HCT116 (cell line): ENCODE results near the gene TSPAN6.

Source experiments
- EZH2 ChIP-seq: fragments of 200-600 bp; sonication (generic); IDR thresholded peaks from 2 replicates; pipeline ENCODE4 v1.6.1; 2017; ENCODE audit warnings: antibody characterized with exemption, mixed run types
- FOSL1 ChIP-seq: IDR thresholded peaks from 2 replicates; pipeline ENCODE4 v1.6.1; 2012; ENCODE audit warnings: low read depth
- POLR2A ChIP-seq: IDR thresholded peaks from 2 replicates; pipeline ENCODE4 v1.7.0; 2011; ENCODE audit warnings: borderline replicate concordance; ENCODE audit not compliant: insufficient read depth, insufficient read length; ENCODE audit errors: extremely low read depth
- POLR2AphosphoS5 ChIP-seq: IDR thresholded peaks from 2 replicates; pipeline ENCODE4 v1.6.1; 2011; ENCODE audit warnings: mild to moderate bottlenecking, low read depth, low read length, moderate library complexity
- RAD21 ChIP-seq: IDR thresholded peaks from 2 replicates; pipeline ENCODE4 v1.6.1; 2012; ENCODE audit warnings: low read depth, mild to moderate bottlenecking
- SP1 ChIP-seq: IDR thresholded peaks from 2 replicates; pipeline ENCODE4 v1.6.1; 2012; ENCODE audit warnings: low read depth
- SRF ChIP-seq: IDR thresholded peaks from 2 replicates; pipeline ENCODE4 v1.6.1; 2012; ENCODE audit warnings: low read depth
- TCF7L2 ChIP-seq: IDR thresholded peaks from 2 replicates; pipeline ENCODE4 v1.7.0; 2011; ENCODE audit warnings: borderline replicate concordance, inconsistent platforms; ENCODE audit not compliant: insufficient read depth, insufficient read length; ENCODE audit errors: extremely low read depth
- YY1 ChIP-seq: IDR thresholded peaks from 2 replicates; pipeline ENCODE4 v1.6.1; 2011; ENCODE audit warnings: low read length, low read depth, moderate library complexity, mild to moderate bottlenecking; ENCODE audit not compliant: insufficient replicate concordance; ENCODE audit errors: extremely low read depth
- ZFX ChIP-seq: fragments of 450-650 bp; IDR thresholded peaks from 2 replicates; pipeline ENCODE4 v1.6.1; 2017
- ZNF274 ChIP-seq: fragments of 200-500 bp; sonication (Bioruptor generic); IDR thresholded peaks from 2 replicates; pipeline ENCODE4 v1.6.1; 2014; ENCODE audit warnings: mild to moderate bottlenecking, low read depth, low read length, inconsistent platforms
- TF ChIP-seq, protein P1 (sequence below), 3 experiments: fragments of 200-600 bp in 1 of 3; sonication (generic) in 1 of 3; IDR thresholded peaks in 2 of 3; conservative IDR thresholded peaks in 1 of 3; 2 replicates each; pipeline ENCODE4 v1.5.1; 2012 to 2017; ENCODE audit warnings: low read depth in 2 of 3, low read length in 2 of 3, antibody characterized with exemption in 1 of 3, borderline replicate concordance in 1 of 3, control low read depth in 1 of 3, mild to moderate bottlenecking in 1 of 3, mixed read lengths in 1 of 3, mixed run types in 1 of 3, moderate library complexity in 1 of 3; ENCODE audit not compliant: insufficient read depth in 1 of 3
- TF ChIP-seq, protein P2 (sequence below): IDR thresholded peaks from 2 replicates; pipeline ENCODE4 v1.6.1; 2012; ENCODE audit warnings: low read depth
- TF ChIP-seq, protein P3 (sequence below): IDR thresholded peaks from 2 replicates; pipeline ENCODE4 v1.6.1; 2012

DNA sequence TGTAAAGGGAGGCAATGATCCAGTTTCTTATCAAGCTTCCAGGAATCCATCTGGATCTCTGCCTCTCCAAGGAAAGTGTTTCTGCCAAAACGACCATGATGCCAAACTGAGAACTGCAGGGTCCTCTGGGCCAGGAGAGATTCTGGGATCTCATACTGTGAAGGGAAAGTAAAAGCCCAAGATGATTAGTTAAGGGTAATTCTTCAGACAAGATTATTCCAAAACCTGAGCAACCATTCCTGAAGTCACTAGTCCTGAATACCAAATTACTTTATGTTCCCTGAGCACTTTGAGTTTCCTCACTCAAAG, 49.3 kb upstream of the TSPAN6 start:
- no peak for TF ChIP-seq SP1
- TF ChIP-seq, protein P1, sequence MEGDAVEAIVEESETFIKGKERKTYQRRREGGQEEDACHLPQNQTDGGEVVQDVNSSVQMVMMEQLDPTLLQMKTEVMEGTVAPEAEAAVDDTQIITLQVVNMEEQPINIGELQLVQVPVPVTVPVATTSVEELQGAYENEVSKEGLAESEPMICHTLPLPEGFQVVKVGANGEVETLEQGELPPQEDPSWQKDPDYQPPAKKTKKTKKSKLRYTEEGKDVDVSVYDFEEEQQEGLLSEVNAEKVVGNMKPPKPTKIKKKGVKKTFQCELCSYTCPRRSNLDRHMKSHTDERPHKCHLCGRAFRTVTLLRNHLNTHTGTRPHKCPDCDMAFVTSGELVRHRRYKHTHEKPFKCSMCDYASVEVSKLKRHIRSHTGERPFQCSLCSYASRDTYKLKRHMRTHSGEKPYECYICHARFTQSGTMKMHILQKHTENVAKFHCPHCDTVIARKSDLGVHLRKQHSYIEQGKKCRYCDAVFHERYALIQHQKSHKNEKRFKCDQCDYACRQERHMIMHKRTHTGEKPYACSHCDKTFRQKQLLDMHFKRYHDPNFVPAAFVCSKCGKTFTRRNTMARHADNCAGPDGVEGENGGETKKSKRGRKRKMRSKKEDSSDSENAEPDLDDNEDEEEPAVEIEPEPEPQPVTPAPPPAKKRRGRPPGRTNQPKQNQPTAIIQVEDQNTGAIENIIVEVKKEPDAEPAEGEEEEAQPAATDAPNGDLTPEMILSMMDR (IDR thresholded peaks at IDR 0.05 in 2 of 3, conservative IDR thresholded peaks at IDR 0.05 in 1 of 3; ENCODE audit: borderline replicate concordance in 1 of 3, insufficient read depth in 1 of 3, low read depth in 2 of 3, low read length in 2 of 3), result no peak
- no peak for TF ChIP-seq POLR2AphosphoS5
- TF ChIP-seq EZH2, result no peak
- TF ChIP-seq POLR2A, result no peak
- TF ChIP-seq YY1, result no peak
- TF ChIP-seq TCF7L2, result no peak
- TF ChIP-seq, protein P2, sequence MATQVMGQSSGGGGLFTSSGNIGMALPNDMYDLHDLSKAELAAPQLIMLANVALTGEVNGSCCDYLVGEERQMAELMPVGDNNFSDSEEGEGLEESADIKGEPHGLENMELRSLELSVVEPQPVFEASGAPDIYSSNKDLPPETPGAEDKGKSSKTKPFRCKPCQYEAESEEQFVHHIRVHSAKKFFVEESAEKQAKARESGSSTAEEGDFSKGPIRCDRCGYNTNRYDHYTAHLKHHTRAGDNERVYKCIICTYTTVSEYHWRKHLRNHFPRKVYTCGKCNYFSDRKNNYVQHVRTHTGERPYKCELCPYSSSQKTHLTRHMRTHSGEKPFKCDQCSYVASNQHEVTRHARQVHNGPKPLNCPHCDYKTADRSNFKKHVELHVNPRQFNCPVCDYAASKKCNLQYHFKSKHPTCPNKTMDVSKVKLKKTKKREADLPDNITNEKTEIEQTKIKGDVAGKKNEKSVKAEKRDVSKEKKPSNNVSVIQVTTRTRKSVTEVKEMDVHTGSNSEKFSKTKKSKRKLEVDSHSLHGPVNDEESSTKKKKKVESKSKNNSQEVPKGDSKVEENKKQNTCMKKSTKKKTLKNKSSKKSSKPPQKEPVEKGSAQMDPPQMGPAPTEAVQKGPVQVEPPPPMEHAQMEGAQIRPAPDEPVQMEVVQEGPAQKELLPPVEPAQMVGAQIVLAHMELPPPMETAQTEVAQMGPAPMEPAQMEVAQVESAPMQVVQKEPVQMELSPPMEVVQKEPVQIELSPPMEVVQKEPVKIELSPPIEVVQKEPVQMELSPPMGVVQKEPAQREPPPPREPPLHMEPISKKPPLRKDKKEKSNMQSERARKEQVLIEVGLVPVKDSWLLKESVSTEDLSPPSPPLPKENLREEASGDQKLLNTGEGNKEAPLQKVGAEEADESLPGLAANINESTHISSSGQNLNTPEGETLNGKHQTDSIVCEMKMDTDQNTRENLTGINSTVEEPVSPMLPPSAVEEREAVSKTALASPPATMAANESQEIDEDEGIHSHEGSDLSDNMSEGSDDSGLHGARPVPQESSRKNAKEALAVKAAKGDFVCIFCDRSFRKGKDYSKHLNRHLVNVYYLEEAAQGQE, result no peak
- TF ChIP-seq RAD21, result no peak
- no peak for TF ChIP-seq FOSL1
- no peak for TF ChIP-seq ZFX
- TF ChIP-seq SRF, result no peak
- TF ChIP-seq, protein P3, sequence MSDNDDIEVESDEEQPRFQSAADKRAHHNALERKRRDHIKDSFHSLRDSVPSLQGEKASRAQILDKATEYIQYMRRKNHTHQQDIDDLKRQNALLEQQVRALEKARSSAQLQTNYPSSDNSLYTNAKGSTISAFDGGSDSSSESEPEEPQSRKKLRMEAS, result no peak
- TF ChIP-seq ZNF274, result no peak
